Stimulated activated CD8-positive, alpha-beta memory T cell treated with anti-CD3 and anti-CD28 coated beads, Interleukin-12 subunit alpha, Interleukin-12 subunit beta, amount 100 ng/mL, for 24 hours (primary cell): ENCODE measurements around the gene RNF38.
"Not testable (repeated sequence)": the region's sequence is repeated elsewhere in the genome, so short reads cannot be mapped to it uniquely, and the experiment has no call there.

Experiments used
- DNase-seq: peaks from one replicate; pipeline ENCODE4 v3.0.0-alpha.2; 2020; ENCODE audit errors: extremely low read depth

The RNF38 gene

DNA sequence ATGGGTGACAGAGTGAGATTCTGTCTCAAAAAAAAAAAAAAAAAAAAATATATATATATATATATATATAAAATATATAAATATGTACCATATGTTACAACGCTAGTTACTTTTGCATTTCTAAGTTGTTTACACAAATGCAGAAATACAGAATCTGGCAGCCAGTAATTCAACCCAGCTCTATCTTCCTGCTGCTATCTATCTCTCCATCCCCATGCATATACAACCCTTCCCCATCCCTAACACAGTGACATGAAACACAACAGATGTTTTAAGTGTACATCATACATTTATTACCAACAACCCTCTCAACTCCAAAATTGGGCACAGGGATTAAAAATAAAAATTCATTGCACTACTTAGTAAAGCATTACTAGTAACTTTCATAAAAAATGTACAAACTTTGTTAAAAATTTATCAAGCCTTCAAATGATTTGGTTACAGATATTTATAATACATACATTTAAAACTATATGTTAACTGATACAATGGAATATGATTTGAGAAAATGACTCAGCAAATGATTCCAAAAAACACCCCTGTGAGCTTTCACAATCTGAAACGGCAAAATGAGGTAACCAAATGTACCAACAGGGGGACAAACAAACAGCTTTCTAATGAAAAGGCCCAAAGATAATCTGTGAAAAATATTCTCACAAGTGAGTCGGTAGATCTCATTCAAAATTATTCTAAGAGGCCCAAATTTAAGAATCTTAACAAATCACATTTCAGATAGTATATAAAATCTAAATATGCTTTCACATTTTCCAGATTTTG lies 63.8 kb downstream of the RNF38 start:
- no peak for DNase-seq

DNA sequence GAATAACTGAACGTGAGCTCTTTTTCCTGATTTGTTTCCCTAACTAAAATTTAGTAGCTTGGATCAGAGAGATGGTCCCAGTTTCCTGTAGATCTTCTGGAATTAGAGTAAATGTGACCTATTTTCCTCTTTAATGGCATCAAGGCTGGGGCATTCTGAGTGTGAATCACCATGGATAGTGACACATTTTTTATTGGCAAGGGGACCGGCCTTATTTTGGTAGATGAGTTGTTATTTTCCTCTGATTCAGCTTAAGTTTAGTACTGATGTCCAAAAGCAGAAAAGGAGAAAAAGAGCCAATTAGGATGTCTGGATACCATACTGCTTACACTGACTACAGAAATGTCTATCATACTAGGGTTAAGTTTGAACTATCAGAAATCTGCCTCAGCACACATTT lies 68.1 kb downstream of the RNF38 start:
- DNase-seq, result no peak

DNA sequence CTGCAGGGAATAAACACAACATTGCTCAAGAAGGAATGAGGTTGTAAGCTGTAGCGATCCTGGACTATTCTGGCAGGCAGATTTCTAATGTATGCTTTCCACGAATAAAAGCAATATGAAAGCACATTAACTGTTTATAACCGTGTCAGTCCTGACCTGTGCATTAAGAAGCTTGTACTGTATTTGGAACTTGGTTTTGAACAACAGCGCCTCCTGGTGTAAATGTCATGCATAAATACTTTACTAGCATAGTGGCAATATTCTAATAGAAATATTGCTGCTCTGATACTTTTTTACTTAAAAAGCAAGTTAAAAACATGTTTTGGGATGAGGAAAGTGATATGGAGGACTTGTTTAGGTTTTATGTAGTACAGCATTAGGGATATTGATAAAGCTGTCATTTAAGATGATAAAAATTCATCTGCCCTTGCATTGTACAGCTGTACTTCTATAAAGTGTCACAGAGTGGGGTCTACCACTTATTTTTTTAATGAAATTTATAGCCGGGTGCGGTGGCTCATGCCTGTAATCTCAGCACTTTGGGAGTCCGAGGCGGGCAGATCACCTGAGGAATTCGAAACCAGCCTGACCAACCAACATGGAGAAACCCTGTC lies 71.2 kb downstream of the RNF38 start:
- no peak for DNase-seq

DNA sequence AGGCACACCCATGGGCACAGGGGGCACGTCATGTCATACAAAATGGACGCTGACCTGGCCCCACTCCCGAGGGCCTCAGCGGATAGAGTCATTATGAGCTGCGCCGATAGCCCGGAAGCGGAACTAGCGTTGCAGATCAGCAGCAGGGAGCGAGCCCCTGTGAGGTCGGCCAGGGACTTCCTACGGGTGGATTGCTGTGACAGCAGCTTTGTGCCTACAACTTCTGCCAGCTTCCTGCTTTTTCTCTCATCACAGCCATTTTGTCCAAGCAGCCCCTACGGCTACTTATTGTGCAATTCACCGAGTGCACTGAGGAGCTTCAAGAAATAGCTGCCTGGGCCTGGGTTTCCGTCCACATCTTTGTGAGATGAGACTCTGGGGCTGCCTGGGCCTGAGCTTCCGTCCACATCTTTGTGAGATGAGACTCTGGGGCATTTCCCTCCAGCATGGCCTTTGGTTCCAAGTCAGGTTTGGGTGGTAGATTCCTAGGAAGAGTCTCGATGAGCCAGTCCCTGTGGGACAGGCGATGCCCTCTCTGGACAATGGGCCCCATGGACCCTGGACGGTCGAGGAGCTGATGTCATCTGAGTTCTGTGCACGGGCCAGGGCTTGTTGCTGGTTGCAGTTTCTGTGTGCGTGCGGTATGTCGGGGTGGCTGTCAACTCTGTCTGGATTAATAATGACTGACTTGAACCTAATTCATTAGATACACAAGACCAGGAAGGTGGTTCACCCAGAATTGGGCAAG lies 74.8 kb downstream of the RNF38 start:
- no peak for DNase-seq

DNA sequence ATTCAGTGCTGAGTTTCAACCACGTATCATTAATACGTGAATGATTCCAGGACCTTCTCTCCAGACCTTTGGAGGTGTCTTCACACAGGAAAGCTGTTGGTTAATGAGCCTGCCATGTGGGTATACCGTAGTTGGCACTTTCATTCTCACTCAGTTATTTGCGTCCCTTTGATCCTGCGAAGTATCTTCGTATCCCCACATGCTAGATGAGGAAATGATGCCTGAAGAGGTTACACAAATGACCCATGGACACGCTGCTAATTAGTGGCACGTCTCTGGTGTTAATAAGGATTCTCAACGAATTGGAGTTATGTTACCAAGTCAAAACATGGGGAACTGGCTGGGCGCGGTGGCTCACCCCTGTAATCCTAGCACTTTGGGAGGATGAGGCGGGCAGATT lies 76.1 kb downstream of the RNF38 start:
- no peak for DNase-seq

DNA sequence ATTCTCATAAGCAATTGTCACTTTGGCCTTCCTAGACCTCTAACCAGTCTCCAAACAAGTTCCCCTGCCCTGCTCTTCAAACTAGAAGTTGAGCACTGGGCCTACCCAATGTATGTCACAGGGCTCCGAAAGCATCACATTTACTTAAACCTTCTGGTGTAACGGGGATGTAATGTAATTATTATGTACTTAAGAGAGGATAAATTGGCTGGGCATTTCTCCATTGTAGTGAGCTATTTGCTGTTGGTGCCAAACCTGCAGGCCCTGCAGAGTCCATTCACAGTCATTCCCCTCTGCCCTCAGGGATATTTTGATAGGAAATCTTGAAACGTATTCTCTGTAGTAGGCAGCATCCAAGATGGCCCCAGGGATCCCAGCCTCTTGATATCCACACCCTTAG lies 77.6 kb downstream of the RNF38 start:
- no peak for DNase-seq

DNA sequence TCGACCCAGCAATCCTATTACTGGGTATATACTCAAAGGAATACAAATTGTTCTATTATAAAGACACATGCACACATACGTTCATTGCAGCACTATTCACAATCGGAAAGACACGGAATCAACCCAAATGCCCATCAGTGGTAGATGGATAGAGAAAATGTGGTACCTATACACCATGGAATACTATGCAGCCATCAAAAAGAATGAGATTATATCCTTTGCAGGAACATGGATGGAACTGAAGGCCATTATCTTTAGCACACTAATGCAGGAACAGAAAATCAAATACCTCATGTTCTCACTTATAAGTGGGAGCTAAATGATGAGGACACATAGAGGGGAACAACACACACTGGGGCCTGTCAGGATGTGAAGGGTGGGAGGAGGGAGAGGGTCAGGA lies 78.2 kb downstream of the RNF38 start:
- not testable (repeated sequence) for DNase-seq

DNA sequence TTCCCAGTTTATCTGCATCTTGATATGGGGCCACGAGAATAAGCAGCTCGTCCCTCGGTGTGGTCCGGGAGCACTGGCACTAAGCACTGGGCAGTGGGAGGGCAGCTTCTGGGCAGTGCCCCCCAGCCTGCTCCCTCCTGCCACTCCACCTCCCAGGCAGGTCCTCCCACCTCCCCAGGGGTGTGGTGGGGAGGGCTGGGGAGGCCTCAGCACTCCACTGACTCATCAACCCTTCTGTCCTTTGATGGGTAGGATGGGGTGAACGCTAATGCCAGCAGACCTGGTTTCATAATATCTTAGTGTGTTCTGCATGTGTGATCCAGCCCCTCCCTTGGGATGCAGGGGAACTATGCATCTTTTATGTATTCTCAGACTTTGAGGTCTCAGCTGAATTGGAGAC lies 79.6 kb downstream of the RNF38 start:
- no peak for DNase-seq

DNA sequence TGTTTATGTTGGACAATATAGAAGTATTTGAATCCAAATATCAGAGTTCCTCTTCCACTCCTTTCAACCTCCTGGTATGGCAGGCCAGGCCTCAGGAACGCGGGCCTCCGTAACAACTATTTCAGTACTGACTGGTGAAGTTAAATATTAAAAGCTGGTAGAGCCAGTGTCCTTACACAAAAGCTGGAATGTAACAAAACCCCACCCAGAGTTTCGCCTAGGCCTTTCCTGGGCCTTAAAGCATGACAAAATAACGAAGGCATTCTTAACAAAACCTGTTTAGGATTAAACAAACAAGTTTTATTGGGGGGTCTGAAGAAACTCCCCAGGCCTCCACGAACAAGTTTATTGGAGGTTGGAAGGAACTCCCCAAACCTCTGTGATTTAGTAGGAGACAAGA lies 80.3 kb downstream of the RNF38 start:
- DNase-seq, result no peak

DNA sequence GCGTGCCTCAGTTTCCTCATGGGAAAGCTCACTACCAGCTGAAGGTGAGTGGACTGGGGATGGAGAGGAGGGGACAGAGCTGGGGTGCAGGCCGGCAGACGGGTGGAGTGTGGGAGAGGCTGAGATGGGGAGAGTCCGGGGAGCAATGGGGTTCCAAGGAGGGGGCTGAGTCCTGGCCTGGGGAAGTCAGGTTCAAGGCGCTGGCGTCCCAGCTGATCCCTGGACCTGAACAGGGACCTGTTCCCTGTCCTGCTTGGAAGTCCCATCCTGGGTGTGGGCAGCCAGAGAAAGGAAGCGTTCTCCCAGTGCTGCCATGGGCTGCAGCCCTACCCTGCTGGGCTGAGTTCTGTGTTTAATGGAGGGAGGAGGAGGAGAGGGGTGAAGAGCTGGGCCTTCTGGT lies 80.9 kb downstream of the RNF38 start:
- no peak for DNase-seq

DNA sequence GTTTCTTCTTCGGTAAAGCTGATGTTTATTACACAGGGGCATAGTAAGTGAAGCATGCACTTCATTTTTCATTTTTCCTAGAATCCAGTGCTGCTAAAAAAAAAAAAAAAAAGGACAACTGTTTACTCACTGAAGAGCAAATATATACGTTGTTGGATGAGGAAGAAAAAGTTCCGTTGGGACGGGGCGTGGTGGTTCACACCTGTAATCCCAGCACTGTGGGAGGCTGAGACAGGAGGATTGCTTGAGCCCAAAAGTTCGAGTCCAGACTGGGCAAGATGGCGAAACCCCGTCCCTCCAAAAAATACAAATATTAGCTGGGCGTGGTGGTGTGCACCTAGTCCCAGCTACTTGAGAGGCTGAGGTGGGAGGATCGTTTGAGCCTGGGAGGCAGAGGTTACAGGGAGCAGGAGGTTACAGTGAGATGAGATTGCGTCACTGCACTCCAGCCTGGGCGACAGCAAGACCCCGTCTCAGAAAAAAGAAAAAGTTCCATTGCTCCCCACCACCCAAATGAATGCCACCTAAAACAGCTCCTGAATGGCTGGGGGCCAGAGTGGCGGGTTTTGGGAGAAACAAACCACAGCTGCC lies 81.8 kb downstream of the RNF38 start:
- no peak for DNase-seq

DNA sequence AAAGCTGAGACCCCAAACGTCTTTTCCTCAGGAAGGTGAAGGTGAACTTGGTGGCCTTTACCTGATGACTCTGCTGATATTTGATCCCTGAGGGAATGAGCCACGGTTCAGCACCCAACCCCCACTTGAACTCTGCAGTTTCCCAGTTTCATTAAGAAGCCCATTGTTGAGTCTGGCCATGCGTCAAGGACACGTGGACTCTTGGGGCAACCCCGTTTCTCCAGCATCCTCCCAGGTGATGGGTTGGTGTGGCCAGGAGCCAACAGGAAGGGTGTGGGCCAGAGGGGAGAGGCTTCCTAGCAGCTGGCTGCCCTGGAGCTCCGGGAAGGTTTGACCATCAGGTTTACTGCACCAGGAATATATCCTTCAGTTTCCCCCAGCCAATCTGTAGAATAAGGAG lies 82.3 kb downstream of the RNF38 start:
- DNase-seq, result no peak

DNA sequence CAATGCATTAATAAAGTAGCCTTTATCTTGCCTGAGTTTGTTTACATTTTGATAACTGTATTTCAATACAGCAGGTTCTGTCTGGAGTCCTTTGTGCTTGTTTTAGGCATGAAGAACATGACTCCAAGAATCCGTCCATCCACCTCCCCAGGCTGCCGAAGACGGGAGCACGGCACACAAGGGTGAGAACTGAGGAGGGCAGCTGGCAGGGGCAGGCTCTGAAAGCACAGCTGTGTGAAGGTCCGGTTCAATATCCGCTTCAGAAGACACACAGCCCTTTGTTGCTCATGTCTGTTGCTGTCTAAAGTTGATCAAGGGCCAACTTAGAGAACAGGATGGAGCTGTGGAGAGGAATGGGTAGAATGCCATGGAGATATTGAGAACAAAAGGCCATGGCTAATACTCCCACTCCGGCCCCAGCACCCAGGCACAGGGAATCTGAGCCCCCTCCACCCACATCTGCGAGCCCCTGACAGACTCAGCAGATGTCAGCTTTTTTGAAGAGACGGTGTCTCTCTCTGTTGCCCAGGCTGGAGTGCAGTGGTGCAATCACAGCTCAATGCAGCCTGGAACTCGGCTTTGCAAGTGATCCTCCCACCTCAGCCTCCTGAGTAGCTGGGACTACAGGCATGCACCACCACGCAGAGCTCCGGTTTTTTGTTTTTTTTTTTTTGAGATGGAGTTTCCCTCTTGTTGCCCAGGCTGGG lies 83.3 kb downstream of the RNF38 start:
- no peak for DNase-seq

DNA sequence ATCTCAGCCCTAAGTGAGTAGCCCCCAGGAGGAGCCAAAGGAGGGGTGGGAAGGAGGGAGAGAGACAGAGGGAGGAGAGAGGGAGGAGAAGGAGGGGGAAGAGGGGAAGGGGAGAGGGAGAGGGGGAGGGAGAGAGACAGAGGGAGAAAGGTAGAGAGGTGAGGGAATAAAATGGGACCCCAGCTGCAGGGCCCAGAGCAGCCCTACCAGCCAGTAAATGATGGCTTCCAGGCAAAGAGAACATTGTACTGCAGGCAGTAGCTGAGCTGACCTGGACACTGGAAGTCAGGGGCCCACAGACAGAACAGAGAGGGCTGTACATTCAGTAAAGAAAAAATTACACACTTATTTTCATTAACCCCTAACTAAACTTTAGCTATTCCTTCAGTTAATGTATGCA lies 84.0 kb downstream of the RNF38 start:
- no peak for DNase-seq

DNA sequence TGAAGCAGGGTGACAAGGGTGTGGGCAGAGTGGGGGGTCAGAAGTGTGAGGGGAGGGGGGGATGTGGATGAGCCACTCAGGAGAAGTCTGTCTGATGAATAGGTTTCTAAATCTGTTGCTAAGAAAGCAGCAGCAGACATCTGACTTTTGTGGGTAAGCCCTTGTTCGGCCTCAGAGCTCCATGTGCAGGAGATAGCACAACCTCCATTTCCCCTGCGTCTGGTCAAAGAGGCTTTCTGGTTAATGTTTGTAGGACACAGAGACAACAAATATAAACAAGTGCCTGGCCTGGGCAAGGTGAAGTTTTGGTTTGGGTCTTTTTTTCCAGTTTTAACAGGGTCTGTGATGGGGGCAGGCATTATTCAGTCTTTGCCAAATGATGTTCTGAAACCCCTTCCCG lies 84.8 kb downstream of the RNF38 start:
- no peak for DNase-seq

DNA sequence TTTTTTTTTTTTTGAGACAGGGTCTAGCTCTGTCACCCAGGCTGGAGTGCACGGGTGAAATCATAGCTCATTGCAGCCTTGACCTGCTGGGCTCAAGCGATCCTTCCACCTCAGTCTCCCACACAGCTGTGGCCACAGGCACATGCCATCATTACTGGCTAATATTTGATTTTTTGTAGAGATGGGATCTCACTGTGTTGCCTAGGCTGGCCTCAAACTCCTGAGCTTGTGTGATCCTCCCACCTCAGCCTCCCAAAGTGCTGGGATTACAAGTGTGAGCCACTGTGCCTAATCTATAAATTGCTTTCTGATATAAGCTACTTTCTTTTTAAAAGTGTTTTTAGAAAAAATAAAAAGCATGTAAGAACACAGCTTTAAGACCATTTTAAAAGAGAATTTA lies 85.3 kb downstream of the RNF38 start:
- no peak for DNase-seq

DNA sequence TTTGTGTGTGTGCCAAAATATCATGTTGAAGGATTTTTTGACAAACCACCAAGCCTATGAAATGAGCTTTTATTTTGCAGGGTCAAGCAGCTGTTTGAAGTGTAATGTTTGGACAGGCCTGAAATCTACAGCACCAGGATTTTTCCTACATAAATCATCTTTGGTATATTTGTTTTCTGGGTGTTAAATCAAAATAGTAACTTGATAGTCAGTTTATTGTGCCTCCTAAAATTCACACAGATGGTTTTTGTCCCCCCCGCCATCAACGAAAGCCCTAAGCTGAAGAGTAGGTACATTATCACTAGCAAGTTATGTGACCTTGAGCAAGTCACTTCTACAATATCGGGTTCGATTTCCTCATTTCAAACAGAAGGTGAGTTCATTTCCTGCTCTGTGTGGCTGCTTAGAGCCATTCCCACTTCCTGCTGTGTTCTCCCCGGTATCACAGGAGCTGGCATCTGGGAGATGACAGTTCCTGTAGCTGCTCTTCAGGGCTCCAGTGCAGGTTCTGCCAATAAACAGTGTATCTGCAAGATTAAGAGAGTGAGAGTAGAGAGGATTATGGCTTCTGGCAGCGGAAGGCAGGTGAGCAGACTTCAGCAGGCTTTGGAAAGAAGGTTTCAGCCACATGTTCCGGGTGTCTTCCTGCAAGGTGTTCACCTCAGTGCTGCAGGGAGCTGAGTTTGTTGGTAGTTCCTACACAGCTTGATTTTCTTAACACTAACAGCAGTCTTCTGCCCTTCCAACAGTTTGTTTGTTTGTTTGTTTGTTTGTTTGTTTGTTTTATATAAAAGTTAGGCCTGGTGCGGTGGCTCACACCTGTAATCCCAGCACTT lies 93.4 kb downstream of the RNF38 start:
- no peak for DNase-seq

DNA sequence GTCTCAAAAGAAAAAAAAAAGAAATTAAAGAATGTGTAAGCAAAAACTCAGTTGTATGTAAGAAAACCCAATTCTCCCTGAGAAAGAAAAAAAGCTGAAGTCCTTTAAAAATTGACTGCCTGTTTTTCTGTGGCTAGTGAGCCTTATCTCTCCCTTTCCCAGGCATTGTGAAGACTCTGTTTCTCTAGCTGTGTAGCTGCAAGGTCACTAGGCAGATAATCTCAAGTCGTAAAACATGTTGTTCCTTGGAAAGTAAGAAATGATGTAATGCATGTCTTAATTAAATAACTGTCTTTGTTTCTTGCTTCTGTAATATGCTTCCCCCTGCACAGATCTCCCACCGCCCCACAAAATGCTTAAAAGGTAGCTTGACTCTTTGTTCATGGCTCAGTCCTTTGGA lies 95.7 kb downstream of the RNF38 start:
- not testable (repeated sequence) for DNase-seq

DNA sequence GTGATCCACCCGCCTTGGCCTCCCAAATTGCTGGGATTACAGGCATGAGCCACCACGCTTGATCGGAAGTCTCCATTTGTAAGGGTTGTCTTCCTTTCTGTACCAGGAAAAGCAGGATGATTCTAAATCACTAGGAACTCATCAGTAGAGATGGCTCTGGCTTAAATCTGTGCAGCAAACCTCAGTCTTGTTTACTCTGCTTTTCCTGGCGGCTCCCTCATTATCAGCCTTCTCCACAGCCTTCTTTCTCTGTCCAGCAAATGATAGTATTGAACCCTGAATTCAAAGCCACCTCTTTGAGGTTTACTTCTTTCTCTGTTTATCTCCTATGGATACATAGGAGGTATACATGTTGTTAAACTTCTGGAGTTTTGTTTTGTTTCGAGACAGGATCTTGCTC lies 98.8 kb downstream of the RNF38 start:
- no peak for DNase-seq

DNA sequence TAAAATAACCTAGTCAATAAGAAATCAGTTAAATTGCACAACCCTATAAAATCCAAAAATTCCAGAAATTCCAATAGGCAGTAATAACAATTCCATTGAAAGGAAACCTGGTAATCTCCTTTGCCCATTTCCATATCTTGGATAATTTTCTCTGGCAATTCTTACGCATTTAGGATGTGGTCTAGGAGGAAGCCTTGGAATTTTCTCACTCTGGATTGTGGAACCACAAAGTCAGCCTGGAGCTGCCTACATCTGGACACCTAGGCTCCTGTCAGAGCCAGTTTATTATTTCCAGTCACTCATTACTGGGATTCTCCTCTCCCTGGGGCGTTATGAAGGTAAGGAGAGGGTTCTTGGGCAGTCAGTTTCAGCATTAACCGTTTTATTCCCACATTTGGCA lies 101.5 kb downstream of the RNF38 start:
- no peak for DNase-seq

DNA sequence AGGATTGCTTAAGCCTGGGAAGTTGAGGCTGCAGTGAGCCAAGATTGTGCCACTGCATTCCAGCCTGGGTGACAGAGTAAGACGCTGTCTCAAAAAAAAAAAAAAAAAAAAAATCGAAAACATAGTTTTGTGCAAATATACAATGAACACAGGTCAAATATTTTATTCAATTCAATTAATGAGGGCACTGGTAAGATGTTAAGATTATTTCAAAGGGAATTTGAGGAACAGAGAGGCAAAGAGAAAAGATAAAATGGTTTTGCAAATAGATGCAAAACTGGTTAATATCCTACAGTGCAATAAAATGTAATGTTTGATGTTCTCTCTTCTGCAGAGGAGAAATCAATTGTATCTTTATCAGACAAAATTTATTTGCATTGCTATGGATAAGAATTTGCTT lies 102.3 kb downstream of the RNF38 start:
- DNase-seq, result no peak
